Panc1 (cell line): ENCODE measurements around the gene PRDM2. TPM values are rescaled to one million over a fixed set of nuclear protein-coding genes. Genes with fewer than 3 reads are reported as not detected.

Experiments used
- ATAC-seq: fragments of 200-7000 bp; cut with Tn5 transposase; 2 replicates; pipeline ENCODE4 v1.9.1; 2020; ENCODE audit warnings: mild to moderate bottlenecking, moderate library complexity
- BruUV-seq: library from RNA; stranded (reverse); fragments of 400-500 nt; replicated peaks from 2 replicates; lab custom pipeline; 2021; lab: Mats Ljungman, UMichigan
- CTCF ChIA-PET: fragments of 300-600 bp; sonication (Branson Sonifier 250); formaldehyde crosslinking; loops from one replicate; lab custom pipeline; 2022; ENCODE audit warnings: antibody characterized with exemption; lab: Charles Lee
- POLR2A ChIA-PET: fragments of 300-600 bp; sonication (Branson Sonifier 250); formaldehyde crosslinking; loops from one replicate; lab custom pipeline; 2022; ENCODE audit warnings: antibody characterized with exemption; lab: Charles Lee
- DNase-seq: peaks from one replicate; pipeline ENCODE4 v3.0.0-alpha.2; 2010; ENCODE audit warnings: low read depth, low spot score
- H3K27ac ChIP-seq: 2 replicates; pipeline ENCODE4 v1.5.1; 2011; ENCODE audit warnings: mild to moderate bottlenecking, low read length, inconsistent platforms
- H3K27me3 ChIP-seq: fragments of 200-500 bp; sonication (Bioruptor generic); 2 replicates; pipeline ENCODE4 v1.6.0; 2014; ENCODE audit warnings: low read length, inconsistent platforms; ENCODE audit not compliant: control insufficient read depth, insufficient read depth
- H3K36me3 ChIP-seq: fragments of 200-500 bp; sonication (Bioruptor generic); 2 replicates; pipeline ENCODE4 v1.5.1; 2014; ENCODE audit warnings: inconsistent platforms, mild to moderate bottlenecking, low read length, moderate library complexity; ENCODE audit not compliant: control insufficient read depth, insufficient read depth
- H3K4me1 ChIP-seq: 2 replicates; pipeline ENCODE4 v1.5.1; 2011; ENCODE audit warnings: inconsistent platforms, mild to moderate bottlenecking, low read length, moderate library complexity; ENCODE audit not compliant: control insufficient read depth, insufficient read depth
- H3K4me3 ChIP-seq, 2 experiments: 2 replicates each; pipeline ENCODE4 v1.5.1; 2011 to 2012; ENCODE audit warnings: low read depth in 2 of 2, low read length in 2 of 2, mild to moderate bottlenecking in 2 of 2, inconsistent platforms in 1 of 2, moderate library complexity in 1 of 2
- H3K9me3 ChIP-seq: fragments of 200-500 bp; sonication (Bioruptor generic); 2 replicates; pipeline ENCODE4 v1.5.1; 2014; ENCODE audit warnings: low read depth, mild to moderate bottlenecking, inconsistent platforms, low read length, moderate library complexity; ENCODE audit not compliant: control insufficient read depth, insufficient read depth
- POLR2AphosphoS5 ChIP-seq: IDR thresholded peaks from 2 replicates; pipeline ENCODE4 v1.6.1; 2012; ENCODE audit warnings: mild to moderate bottlenecking, low read depth, low read length, moderate library complexity
- REST ChIP-seq, 2 experiments: IDR thresholded peaks; 2 replicates each; pipeline ENCODE4 v1.6.1; 2011 to 2012; ENCODE audit warnings: low read depth in 2 of 2, control low read depth in 1 of 2, low read length in 1 of 2, mild to moderate bottlenecking in 1 of 2, moderate library complexity in 1 of 2; ENCODE audit not compliant: insufficient read depth in 1 of 2
- SIN3A ChIP-seq: IDR thresholded peaks from 2 replicates; pipeline ENCODE4 v1.6.1; 2012; ENCODE audit warnings: low read depth, mild to moderate bottlenecking, low read length, moderate library complexity, borderline replicate concordance; ENCODE audit not compliant: insufficient read depth
- TCF7L2 ChIP-seq: IDR thresholded peaks from 2 replicates; pipeline ENCODE4 v1.6.1; 2011; ENCODE audit warnings: mild to moderate bottlenecking, low read depth, low read length, inconsistent platforms
- in situ Hi-C: cut with HindIII; loops from 2 replicates; pipeline ENCODE4 v1.10.0; 2016; ENCODE audit warnings: low sequenced_read_pairs, low pct_unique_long_range_greater_than_20kb
- intact Hi-C: fragments of 100-400 bp; cut with micrococcal nuclease; formaldehyde crosslinking; loops from one replicate; pipeline ENCODE4 v1.10.0; 2022; ENCODE audit not compliant: unreplicated experiment
- total RNA-seq: library from RNA; stranded (reverse); gene quantifications from one replicate; pipeline ENCODE4 v1.2.1, GENCODE V29; 2021; ENCODE audit not compliant: unreplicated experiment
- TF ChIP-seq, protein P1 (sequence below): fragments of 450-650 bp; IDR thresholded peaks from 2 replicates; pipeline ENCODE4 v1.5.1; 2017; ENCODE audit warnings: mild to moderate bottlenecking

The PRDM2 gene
- total RNA-seq, 1 experiment from 2014 or later, result 40.3 TPM

DNA sequence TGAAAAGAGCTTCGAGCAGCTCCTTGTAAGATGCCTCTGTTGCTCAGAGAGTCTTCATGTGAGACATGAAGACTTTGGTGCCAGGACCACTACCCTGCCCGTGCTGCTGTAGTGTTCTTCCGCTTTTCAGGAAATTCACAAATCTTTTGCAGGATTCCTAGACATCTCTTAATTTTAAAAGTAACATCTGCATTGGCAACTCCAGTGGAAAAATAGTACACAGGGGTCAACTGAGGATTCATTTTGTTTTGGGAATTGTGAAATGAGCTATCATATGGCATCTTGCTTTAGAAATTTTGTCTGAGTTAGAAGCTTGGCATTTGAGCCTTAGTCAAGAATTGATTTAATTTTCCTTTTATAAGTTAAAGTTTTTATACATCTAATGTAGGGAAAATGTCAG is 7.2 kb downstream of the PRDM2 start:
- no peak for DNase-seq
- CTCF ChIA-PET, result no interaction called here
- H3K27ac ChIP-seq, result no peak overlapping the region
- H3K4me3 ChIP-seq, result no peak overlapping the region
- POLR2A ChIA-PET, result no interaction called here
- in situ Hi-C loops (no loop called here), intact Hi-C loops (no loop called here)
- no peak for ATAC-seq
- no TSS peak for BruUV-seq
- H3K36me3 ChIP-seq, result no peaks in the 10 kb centered on the region
- no peaks in the 10 kb centered on the region for H3K9me3 ChIP-seq
- H3K27me3 ChIP-seq, result no peaks in the 10 kb centered on the region
- TF ChIP-seq SIN3A, result no peak
- TF ChIP-seq, protein P1, sequence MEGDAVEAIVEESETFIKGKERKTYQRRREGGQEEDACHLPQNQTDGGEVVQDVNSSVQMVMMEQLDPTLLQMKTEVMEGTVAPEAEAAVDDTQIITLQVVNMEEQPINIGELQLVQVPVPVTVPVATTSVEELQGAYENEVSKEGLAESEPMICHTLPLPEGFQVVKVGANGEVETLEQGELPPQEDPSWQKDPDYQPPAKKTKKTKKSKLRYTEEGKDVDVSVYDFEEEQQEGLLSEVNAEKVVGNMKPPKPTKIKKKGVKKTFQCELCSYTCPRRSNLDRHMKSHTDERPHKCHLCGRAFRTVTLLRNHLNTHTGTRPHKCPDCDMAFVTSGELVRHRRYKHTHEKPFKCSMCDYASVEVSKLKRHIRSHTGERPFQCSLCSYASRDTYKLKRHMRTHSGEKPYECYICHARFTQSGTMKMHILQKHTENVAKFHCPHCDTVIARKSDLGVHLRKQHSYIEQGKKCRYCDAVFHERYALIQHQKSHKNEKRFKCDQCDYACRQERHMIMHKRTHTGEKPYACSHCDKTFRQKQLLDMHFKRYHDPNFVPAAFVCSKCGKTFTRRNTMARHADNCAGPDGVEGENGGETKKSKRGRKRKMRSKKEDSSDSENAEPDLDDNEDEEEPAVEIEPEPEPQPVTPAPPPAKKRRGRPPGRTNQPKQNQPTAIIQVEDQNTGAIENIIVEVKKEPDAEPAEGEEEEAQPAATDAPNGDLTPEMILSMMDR, result no peak
- no peak for TF ChIP-seq POLR2AphosphoS5
- TF ChIP-seq REST (IDR thresholded peaks at IDR 0.05; ENCODE audit: insufficient read depth in 1 of 2, low read depth in 2 of 2, low read length in 1 of 2), result no peak
- TF ChIP-seq TCF7L2, result no peak
- H3K4me1 ChIP-seq, result peaks cover 2% of the 10 kb centered on the region; the same call in 1 of the 2 replicates

- H3K4me3 ChIP-seq, result no peak overlapping the region
- CTCF ChIA-PET, result no interaction called here
- no peak overlapping the region for H3K27ac ChIP-seq
- DNase-seq (no peak), ATAC-seq (no peak)
- H3K4me1 ChIP-seq, result peaks cover 2% of the 10 kb centered on the region; the same call in 1 of the 2 replicates
- TF ChIP-seq REST (IDR thresholded peaks at IDR 0.05; ENCODE audit: insufficient read depth in 1 of 2, low read depth in 2 of 2, low read length in 1 of 2), result no peak
- TF ChIP-seq SIN3A, result no peak
- no peak for TF ChIP-seq POLR2AphosphoS5
- TF ChIP-seq, protein P1, result no peak
- no peak for TF ChIP-seq TCF7L2
- no peaks in the 10 kb centered on the region for H3K36me3 ChIP-seq
- BruUV-seq, result no TSS peak
- in situ Hi-C loops (no loop called here), intact Hi-C loops (no loop called here)
- POLR2A ChIA-PET, result no interaction called here
- H3K27me3 ChIP-seq, result no peaks in the 10 kb centered on the region
- H3K9me3 ChIP-seq, result no peaks in the 10 kb centered on the region
These were observed 8.5 kb downstream of the PRDM2 start for GRCh38 chr1:13708380-13708982.
